ENCODE results near the gene ZFP92.

The ZFP92 gene

DNA sequence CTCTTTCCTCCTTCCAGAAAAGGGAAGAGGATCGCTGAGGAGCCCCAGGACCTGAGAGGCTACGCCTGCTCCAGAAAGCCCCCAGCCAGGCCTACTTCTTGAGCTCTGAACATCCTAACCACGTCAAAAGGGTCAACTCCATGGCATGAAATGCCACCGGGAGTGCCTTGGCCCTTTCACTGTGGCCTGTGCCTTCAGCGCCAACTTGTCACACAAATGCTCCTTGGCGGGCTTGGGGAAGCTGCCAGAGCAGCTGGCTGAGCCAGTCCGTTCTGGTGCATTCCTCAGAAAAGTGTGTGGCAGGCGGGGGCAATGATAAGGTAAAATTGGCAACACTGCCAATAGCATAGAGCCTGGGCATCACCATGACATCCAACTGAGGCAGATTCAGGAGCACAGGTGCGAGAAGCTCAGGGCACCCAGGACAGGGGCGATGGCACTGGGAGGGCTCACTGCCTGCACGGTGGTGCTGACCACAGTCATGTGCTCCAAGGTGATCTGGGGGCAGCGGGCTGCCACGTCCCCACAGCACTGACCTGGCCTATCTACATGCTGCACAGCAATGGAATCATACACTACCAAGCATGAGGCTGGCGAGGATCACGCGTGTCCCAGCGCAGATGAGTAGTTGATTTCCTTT is 46.7 kb downstream of the ZFP92 start:
- no peak overlapping the region for H3K4me3 ChIP-seq (ENCODE audit: low read depth, low read length)
- TF ChIP-seq, protein P1, sequence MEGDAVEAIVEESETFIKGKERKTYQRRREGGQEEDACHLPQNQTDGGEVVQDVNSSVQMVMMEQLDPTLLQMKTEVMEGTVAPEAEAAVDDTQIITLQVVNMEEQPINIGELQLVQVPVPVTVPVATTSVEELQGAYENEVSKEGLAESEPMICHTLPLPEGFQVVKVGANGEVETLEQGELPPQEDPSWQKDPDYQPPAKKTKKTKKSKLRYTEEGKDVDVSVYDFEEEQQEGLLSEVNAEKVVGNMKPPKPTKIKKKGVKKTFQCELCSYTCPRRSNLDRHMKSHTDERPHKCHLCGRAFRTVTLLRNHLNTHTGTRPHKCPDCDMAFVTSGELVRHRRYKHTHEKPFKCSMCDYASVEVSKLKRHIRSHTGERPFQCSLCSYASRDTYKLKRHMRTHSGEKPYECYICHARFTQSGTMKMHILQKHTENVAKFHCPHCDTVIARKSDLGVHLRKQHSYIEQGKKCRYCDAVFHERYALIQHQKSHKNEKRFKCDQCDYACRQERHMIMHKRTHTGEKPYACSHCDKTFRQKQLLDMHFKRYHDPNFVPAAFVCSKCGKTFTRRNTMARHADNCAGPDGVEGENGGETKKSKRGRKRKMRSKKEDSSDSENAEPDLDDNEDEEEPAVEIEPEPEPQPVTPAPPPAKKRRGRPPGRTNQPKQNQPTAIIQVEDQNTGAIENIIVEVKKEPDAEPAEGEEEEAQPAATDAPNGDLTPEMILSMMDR (IDR thresholded peaks at IDR 0.05; ENCODE audit: low read depth, low read length), result no peak

- TF ChIP-seq, protein P1 (IDR thresholded peaks at IDR 0.05; ENCODE audit: low read depth, low read length), result no peak
These were observed 47.2 kb downstream of the ZFP92 start for GRCh38 chrX:153458476-153458875.

GRCh38 chrX:153459986-153460385 is 48.7 kb downstream of the ZFP92 start:
- TF ChIP-seq, protein P1 (IDR thresholded peaks at IDR 0.05; ENCODE audit: low read depth, low read length), result no peak
- H3K4me3 ChIP-seq (ENCODE audit: low read depth, low read length), result no peak overlapping the region

More at GRCh38 chrX:153458476-153458875, 47.2 kb downstream of the ZFP92 start:
- H3K4me3 ChIP-seq (ENCODE audit: low read depth, low read length), result no peak overlapping the region

- no peak overlapping the region for H3K4me3 ChIP-seq (ENCODE audit: low read depth, low read length)
- TF ChIP-seq, protein P1 (IDR thresholded peaks at IDR 0.05; ENCODE audit: low read depth, low read length), result peak; percentile 64
These were observed 49.6 kb downstream of the ZFP92 start for GRCh38 chrX:153460826-153461225.

Data from WI38 (cell line).